ENCODE data around the gene MGLL.

Gene MGLL

GRCh38 chr3:127774647-127775046 is 47.7 kb downstream of the MGLL start:
- Histone ChIP-seq H3K36me3 (ENCODE audit: control insufficient read depth, insufficient read depth, low read length) (no peaks in the 10 kb centered on the region), H3K27me3 (ENCODE audit: control insufficient read depth, insufficient read depth, low read length) (no peaks in the 10 kb centered on the region), H3K4me3 (ENCODE audit: low read length) (no peak overlapping the region), H3K27ac (ENCODE audit: low read length) (no peak overlapping the region), H3K9me3 (ENCODE audit: control insufficient read depth, insufficient read depth, low read length) (no peaks in the 10 kb centered on the region), H3K4me1 (ENCODE audit: control insufficient read depth, insufficient read depth, low read length) (no peaks in the 10 kb centered on the region; the same call in 1 of the 2 replicates)
- no peak for DNase-seq (ENCODE audit: low read depth, low spot score)
- no CpG with 5 or more reads among the region's 6 CpGs for WGBS (ENCODE audit: insufficient coverage, insufficient read length)

GRCh38 chr3:127773752-127774395 is 48.4 kb downstream of the MGLL start:
- no CpG with 5 or more reads among the region's 8 CpGs for WGBS (ENCODE audit: insufficient coverage, insufficient read length)
- Histone ChIP-seq H3K4me1 (ENCODE audit: control insufficient read depth, insufficient read depth, low read length) (no peaks in the 10 kb centered on the region; the same call in 1 of the 2 replicates), H3K27ac (ENCODE audit: low read length) (no peak overlapping the region), H3K36me3 (ENCODE audit: control insufficient read depth, insufficient read depth, low read length) (no peaks in the 10 kb centered on the region), H3K27me3 (ENCODE audit: control insufficient read depth, insufficient read depth, low read length) (no peaks in the 10 kb centered on the region), H3K4me3 (ENCODE audit: low read length) (no peak overlapping the region), H3K9me3 (ENCODE audit: control insufficient read depth, insufficient read depth, low read length) (no peaks in the 10 kb centered on the region)
- no peak for DNase-seq (ENCODE audit: low read depth, low spot score)

GRCh38 chr3:127772827-127773751 is 49.2 kb downstream of the MGLL start:
- no peaks in the 10 kb centered on the region; the same call in 1 of the 2 replicates for H3K4me1 ChIP-seq (ENCODE audit: control insufficient read depth, insufficient read depth, low read length)
- no peaks in the 10 kb centered on the region for H3K36me3 ChIP-seq (ENCODE audit: control insufficient read depth, insufficient read depth, low read length)
- WGBS (ENCODE audit: insufficient coverage, insufficient read length): no CpG with 5 or more reads among the region's 12 CpGs
- no peaks in the 10 kb centered on the region for H3K9me3 ChIP-seq (ENCODE audit: control insufficient read depth, insufficient read depth, low read length)
- no peaks in the 10 kb centered on the region for H3K27me3 ChIP-seq (ENCODE audit: control insufficient read depth, insufficient read depth, low read length)
- no peak overlapping the region for H3K4me3 ChIP-seq (ENCODE audit: low read length)
- no peak overlapping the region for H3K27ac ChIP-seq (ENCODE audit: low read length)
- DNase-seq (ENCODE audit: low read depth, low spot score): no peak

GRCh38 chr3:127772273-127772672 is 50.0 kb downstream of the MGLL start:
- no peak overlapping the region for H3K27ac ChIP-seq (ENCODE audit: low read length)
- no peaks in the 10 kb centered on the region for H3K9me3 ChIP-seq (ENCODE audit: control insufficient read depth, insufficient read depth, low read length)
- DNase-seq (ENCODE audit: low read depth, low spot score): no peak
- no peaks in the 10 kb centered on the region for H3K27me3 ChIP-seq (ENCODE audit: control insufficient read depth, insufficient read depth, low read length)
- H3K36me3 ChIP-seq (ENCODE audit: control insufficient read depth, insufficient read depth, low read length): no peaks in the 10 kb centered on the region
- WGBS (ENCODE audit: insufficient coverage, insufficient read length): no CpG with 5 or more reads among the region's 5 CpGs
- no peak overlapping the region for H3K4me3 ChIP-seq (ENCODE audit: low read length)
- no peaks in the 10 kb centered on the region; the same call in 1 of the 2 replicates for H3K4me1 ChIP-seq (ENCODE audit: control insufficient read depth, insufficient read depth, low read length)

GRCh38 chr3:127771746-127772145 is 50.6 kb downstream of the MGLL start:
- H3K4me3 ChIP-seq (ENCODE audit: low read length): no peak overlapping the region
- no peak for DNase-seq (ENCODE audit: low read depth, low spot score)
- H3K36me3 ChIP-seq (ENCODE audit: control insufficient read depth, insufficient read depth, low read length): no peaks in the 10 kb centered on the region
- H3K4me1 ChIP-seq (ENCODE audit: control insufficient read depth, insufficient read depth, low read length): no peaks in the 10 kb centered on the region; the same call in 1 of the 2 replicates
- WGBS (ENCODE audit: insufficient coverage, insufficient read length): no CpG with 5 or more reads among the region's 7 CpGs
- no peaks in the 10 kb centered on the region for H3K9me3 ChIP-seq (ENCODE audit: control insufficient read depth, insufficient read depth, low read length)
- H3K27ac ChIP-seq (ENCODE audit: low read length): no peak overlapping the region
- no peaks in the 10 kb centered on the region for H3K27me3 ChIP-seq (ENCODE audit: control insufficient read depth, insufficient read depth, low read length)

- H3K9me3 ChIP-seq (ENCODE audit: control insufficient read depth, insufficient read depth, low read length): no peaks in the 10 kb centered on the region
Measured at GRCh38 chr3:127770671-127771355, 51.5 kb downstream of the MGLL start.

GRCh38 chr3:127769284-127770081 is 52.8 kb downstream of the MGLL start:
- H3K36me3 ChIP-seq (ENCODE audit: control insufficient read depth, insufficient read depth, low read length): no peaks in the 10 kb centered on the region
- H3K27ac ChIP-seq (ENCODE audit: low read length): no peak overlapping the region
- no peaks in the 10 kb centered on the region for H3K4me1 ChIP-seq (ENCODE audit: control insufficient read depth, insufficient read depth, low read length)
- no CpG with 5 or more reads among the region's 13 CpGs for WGBS (ENCODE audit: insufficient coverage, insufficient read length)
- H3K9me3 ChIP-seq (ENCODE audit: control insufficient read depth, insufficient read depth, low read length): no peaks in the 10 kb centered on the region
- no peak overlapping the region for H3K4me3 ChIP-seq (ENCODE audit: low read length)
- no peaks in the 10 kb centered on the region for H3K27me3 ChIP-seq (ENCODE audit: control insufficient read depth, insufficient read depth, low read length)
- no peak for DNase-seq (ENCODE audit: low read depth, low spot score)

More at GRCh38 chr3:127770671-127771355, 51.5 kb downstream of the MGLL start:
- Histone ChIP-seq H3K36me3 (ENCODE audit: control insufficient read depth, insufficient read depth, low read length) (no peaks in the 10 kb centered on the region), H3K27ac (ENCODE audit: low read length) (no peak overlapping the region), H3K27me3 (ENCODE audit: control insufficient read depth, insufficient read depth, low read length) (no peaks in the 10 kb centered on the region), H3K4me3 (ENCODE audit: low read length) (no peak overlapping the region), H3K4me1 (ENCODE audit: control insufficient read depth, insufficient read depth, low read length) (no peaks in the 10 kb centered on the region; the same call in 1 of the 2 replicates)
- no CpG with 5 or more reads among the region's 6 CpGs for WGBS (ENCODE audit: insufficient coverage, insufficient read length)
- DNase-seq (ENCODE audit: low read depth, low spot score): no peak

- Histone ChIP-seq H3K9me3 (ENCODE audit: control insufficient read depth, insufficient read depth, low read length) (no peaks in the 10 kb centered on the region), H3K4me3 (ENCODE audit: low read length) (no peak overlapping the region), H3K27me3 (ENCODE audit: control insufficient read depth, insufficient read depth, low read length) (no peaks in the 10 kb centered on the region), H3K27ac (ENCODE audit: low read length) (no peak overlapping the region), H3K4me1 (ENCODE audit: control insufficient read depth, insufficient read depth, low read length) (no peaks in the 10 kb centered on the region), H3K36me3 (ENCODE audit: control insufficient read depth, insufficient read depth, low read length) (no peaks in the 10 kb centered on the region)
- no peak for DNase-seq (ENCODE audit: low read depth, low spot score)
- WGBS (ENCODE audit: insufficient coverage, insufficient read length): no CpG with 5 or more reads among the region's 4 CpGs
Measured at GRCh38 chr3:127768346-127769008, 53.8 kb downstream of the MGLL start.

GRCh38 chr3:127767126-127767525 is 55.2 kb downstream of the MGLL start:
- no peak for DNase-seq (ENCODE audit: low read depth, low spot score)
- Histone ChIP-seq H3K9me3 (ENCODE audit: control insufficient read depth, insufficient read depth, low read length) (no peaks in the 10 kb centered on the region), H3K4me1 (ENCODE audit: control insufficient read depth, insufficient read depth, low read length) (no peaks in the 10 kb centered on the region), H3K27ac (ENCODE audit: low read length) (no peak overlapping the region), H3K27me3 (ENCODE audit: control insufficient read depth, insufficient read depth, low read length) (no peaks in the 10 kb centered on the region), H3K4me3 (ENCODE audit: low read length) (no peak overlapping the region), H3K36me3 (ENCODE audit: control insufficient read depth, insufficient read depth, low read length) (no peaks in the 10 kb centered on the region)
- no CpG with 5 or more reads among the region's 1 CpG for WGBS (ENCODE audit: insufficient coverage, insufficient read length)
